HUES6 (cell line): Measurements from ENCODE around the gene MEIOSIN.
A peak's percentile ranks its signal among the peaks of the same experiment; 100 is the strongest.
"Not testable (repeated sequence)": the region's sequence is repeated elsewhere in the genome, so short reads cannot be mapped to it uniquely, and the experiment has no call there.

ENCODE experiments used
- H3K27ac ChIP-seq: 2 replicates; pipeline ENCODE4 v1.7.0; 2013; ENCODE audit warnings: low read depth, mild to moderate bottlenecking, low read length, inconsistent platforms
- H3K27me3 ChIP-seq: 2 replicates; pipeline ENCODE4 v1.6.1; 2013; ENCODE audit warnings: low read length; ENCODE audit not compliant: control insufficient read depth, insufficient read depth
- H3K36me3 ChIP-seq: 2 replicates; pipeline ENCODE4 v1.6.1; 2013; ENCODE audit warnings: low read length; ENCODE audit not compliant: control insufficient read depth, insufficient read depth
- H3K4me1 ChIP-seq: 2 replicates; pipeline ENCODE4 v1.6.1; 2013; ENCODE audit warnings: low read length; ENCODE audit not compliant: control insufficient read depth, insufficient read depth
- H3K4me3 ChIP-seq: 2 replicates; pipeline ENCODE4 v1.5.1; 2013; ENCODE audit warnings: low read depth, low read length
- H3K9ac ChIP-seq: one replicate; pipeline ENCODE4 v1.6.1; 2013; ENCODE audit warnings: mild to moderate bottlenecking, low read length
- H3K9me3 ChIP-seq: 2 replicates; pipeline ENCODE4 v1.6.1; 2013; ENCODE audit warnings: low read depth, low read length; ENCODE audit not compliant: control insufficient read depth, insufficient read depth

Gene MEIOSIN

DNA sequence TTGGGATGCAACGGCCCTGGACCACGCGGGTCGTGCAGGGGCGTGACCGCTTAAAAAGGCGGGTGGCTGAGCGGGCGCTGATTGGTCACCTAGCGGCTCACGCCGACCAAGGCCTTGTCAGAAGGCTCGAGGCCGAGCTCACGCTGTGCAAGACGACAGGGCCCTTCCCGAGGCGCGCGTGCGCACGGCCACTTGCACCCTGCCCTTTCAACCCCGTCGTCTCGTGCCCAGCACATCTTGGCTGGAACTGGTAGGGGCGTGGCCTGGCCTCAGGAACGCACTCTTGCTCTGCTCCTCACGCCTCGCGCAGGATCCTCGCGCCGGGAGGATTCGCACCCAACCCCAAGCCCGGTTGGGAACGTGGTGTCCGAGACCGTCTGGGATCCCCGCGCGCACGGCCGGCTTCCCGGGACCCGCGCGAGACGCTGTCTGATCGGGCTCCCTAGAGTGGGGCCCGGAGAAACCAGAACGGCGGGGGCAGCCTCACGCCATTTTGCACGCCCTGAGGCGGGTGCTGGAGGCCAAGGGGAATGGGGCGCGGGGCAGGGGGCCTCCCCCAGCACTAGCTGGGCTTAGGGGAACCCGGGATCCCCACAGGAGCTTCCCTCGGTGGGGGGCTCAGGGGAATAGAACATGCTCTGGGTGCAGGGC lies at the start of gene MEIOSIN:
Gene MEIOSIN (plus strand): TSS at position 280 of the 651 bp plus-strand sequence. CDS start 1,938 bp downstream, outside the sequence.
- H3K27ac ChIP-seq: no peak within 1 kb of the TSS
- H3K27me3 ChIP-seq: no peaks in the 10 kb centered on the region
- H3K36me3 ChIP-seq: no peaks in the 10 kb centered on the region
- no peak within 1 kb of the TSS for H3K4me3 ChIP-seq
- H3K4me1 ChIP-seq: peaks cover 1% of the 10 kb centered on the region; the same call in 1 of the 2 replicates
- no peaks in the 10 kb centered on the region for H3K9me3 ChIP-seq
- H3K9ac ChIP-seq: no peak within 1 kb of the TSS

DNA sequence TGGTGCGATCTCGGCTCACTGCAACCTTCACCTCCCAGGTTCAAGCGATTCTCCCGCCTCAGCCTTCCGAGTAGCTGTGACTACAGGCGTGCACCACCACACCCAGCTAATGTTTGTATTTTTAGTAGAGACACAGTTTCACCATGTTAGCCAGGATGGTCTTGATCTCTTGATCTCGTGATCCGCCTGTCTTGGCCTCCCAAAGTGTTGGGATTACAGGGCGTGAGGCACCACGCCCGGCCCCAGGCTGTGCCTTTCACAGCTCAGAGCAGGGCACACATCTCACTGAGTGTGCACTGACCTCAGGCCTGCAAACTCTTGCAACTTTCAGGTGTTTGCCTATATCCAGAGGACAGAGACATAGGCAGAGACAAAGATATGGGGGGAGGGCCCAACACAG lies 48.2 kb upstream of the MEIOSIN start:
- H3K4me1 ChIP-seq, H3K27ac ChIP-seq, H3K9me3 ChIP-seq, H3K9ac ChIP-seq, H3K4me3 ChIP-seq, H3K27me3 ChIP-seq: not testable (repeated sequence)
- H3K36me3 ChIP-seq: peaks cover 51% of the 10 kb centered on the region

- Histone ChIP-seq H3K9ac (no peak overlapping the region), H3K4me1 (no peaks in the 10 kb centered on the region), H3K4me3 (no peak overlapping the region), H3K27ac (no peak overlapping the region), H3K36me3 (peaks cover 51% of the 10 kb centered on the region), H3K9me3 (no peaks in the 10 kb centered on the region), H3K27me3 (no peaks in the 10 kb centered on the region)
Measured at GRCh38 chr19:45687599-45687998, 45.6 kb upstream of the MEIOSIN start.

- Histone ChIP-seq H3K9me3 (no peaks in the 10 kb centered on the region), H3K4me3 (peak within 1 kb of the TSS; percentile 94), H3K4me1 (peaks cover 2% of the 10 kb centered on the region; the same call in 1 of the 2 replicates), H3K27me3 (no peaks in the 10 kb centered on the region), H3K9ac (peak within 1 kb of the TSS; percentile 94), H3K27ac (peak within 1 kb of the TSS; percentile 24; the same call in 1 of the 2 replicates), H3K36me3 (peaks cover 44% of the 10 kb centered on the region)
Measured at GRCh38 chr19:45691516-45692186, 41.6 kb upstream of the MEIOSIN start, which contains the start of gene SNRPD2. TSS of gene SNRPD2 (minus strand) at chr19:45691953. CDS start at chr19:45691888, 65 bp downstream.

DNA sequence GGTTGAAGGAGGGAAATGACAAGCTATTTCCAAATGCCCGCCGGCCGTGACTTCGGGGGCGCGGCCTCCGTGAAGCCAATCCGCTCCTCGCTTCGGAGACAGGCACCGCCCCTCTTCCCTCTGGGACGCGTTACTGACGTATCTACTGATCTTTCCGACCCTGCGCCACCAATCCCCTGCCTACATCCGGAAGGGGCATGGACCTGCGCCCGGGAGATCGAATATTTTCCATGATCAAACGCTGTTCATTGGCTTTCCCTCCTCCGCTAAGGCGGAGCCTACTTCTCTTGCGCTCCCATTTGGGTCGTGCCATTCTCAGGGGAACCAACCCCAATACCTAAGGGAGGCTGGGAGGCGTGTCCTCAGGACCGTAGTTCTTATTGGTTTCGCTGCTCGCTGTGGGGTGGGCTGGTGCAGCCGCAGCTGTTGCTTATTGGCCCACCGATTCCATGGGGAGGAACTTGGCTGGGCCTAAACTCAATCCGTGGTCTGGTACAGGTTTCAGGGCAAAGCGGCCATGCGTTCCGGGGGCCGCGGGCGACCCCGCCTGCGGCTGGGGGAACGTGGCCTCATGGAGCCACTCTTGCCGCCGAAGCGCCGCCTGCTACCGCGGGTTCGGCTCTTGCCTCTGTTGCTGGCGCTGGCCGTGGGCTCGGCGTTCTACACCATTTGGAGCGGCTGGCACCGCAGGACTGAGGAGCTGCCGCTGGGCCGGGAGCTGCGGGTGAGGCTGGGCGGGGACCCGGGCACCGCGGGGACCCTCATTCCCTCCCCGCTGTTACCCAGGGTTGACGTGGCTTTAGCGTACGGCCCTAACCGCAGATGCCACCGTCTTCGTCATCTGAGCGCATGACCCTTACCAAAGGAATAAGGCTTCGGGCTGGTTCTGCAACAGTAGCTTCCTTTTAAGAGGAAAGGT lies 40.8 kb upstream of the MEIOSIN start, which contains the start of gene QPCTL:
Gene QPCTL (plus strand): TSS at position 480 of the 919 bp plus-strand sequence. CDS start 38 bp downstream, at position 518.
- peaks cover 2% of the 10 kb centered on the region; the same call in 1 of the 2 replicates for H3K4me1 ChIP-seq
- H3K27me3 ChIP-seq: no peaks in the 10 kb centered on the region
- H3K27ac ChIP-seq: peak within 1 kb of the TSS; percentile 24; the same call in 1 of the 2 replicates
- H3K9ac ChIP-seq: peak within 1 kb of the TSS; percentile 94
- peak within 1 kb of the TSS; percentile 94 for H3K4me3 ChIP-seq
- peaks cover 41% of the 10 kb centered on the region for H3K36me3 ChIP-seq
- no peaks in the 10 kb centered on the region for H3K9me3 ChIP-seq

DNA sequence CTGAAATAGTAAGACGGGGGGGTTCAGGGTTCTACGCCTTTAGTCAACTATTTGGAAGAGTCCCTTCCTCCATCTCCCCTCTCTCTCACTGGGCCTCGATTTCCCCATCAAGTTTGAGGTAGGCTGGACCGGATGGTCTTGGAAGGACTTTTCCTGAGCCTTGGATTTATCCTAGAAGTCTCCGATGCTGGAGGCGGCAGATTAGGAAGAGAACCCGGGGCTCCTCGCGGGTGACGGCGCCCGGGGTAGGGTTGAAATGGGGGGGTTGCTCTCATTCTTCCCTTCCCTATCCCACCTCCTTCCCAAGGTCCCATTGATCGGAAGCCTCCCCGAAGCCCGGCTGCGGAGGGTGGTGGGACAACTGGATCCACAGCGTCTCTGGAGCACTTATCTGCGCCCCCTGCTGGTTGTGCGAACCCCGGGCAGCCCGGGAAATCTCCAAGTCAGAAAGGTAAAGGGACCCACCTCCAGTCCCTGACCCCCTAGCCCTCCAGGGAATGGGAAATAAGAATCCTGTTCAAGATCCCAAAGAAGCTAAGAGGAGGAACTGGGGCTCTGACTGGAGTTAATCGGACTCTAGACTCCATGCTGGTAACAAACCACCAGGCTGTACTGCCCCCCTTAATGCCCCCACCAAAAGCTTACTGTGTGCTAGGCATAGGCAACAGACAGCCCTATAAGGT lies 40.0 kb upstream of the MEIOSIN start:
- Histone ChIP-seq H3K4me3 (peak overlapping the region; percentile 94), H3K9ac (peak overlapping the region; percentile 78), H3K4me1 (peaks cover 2% of the 10 kb centered on the region; the same call in 1 of the 2 replicates), H3K9me3 (no peaks in the 10 kb centered on the region), H3K36me3 (peaks cover 40% of the 10 kb centered on the region), H3K27me3 (no peaks in the 10 kb centered on the region), H3K27ac (peak overlapping the region; percentile 24; the same call in 1 of the 2 replicates)

DNA sequence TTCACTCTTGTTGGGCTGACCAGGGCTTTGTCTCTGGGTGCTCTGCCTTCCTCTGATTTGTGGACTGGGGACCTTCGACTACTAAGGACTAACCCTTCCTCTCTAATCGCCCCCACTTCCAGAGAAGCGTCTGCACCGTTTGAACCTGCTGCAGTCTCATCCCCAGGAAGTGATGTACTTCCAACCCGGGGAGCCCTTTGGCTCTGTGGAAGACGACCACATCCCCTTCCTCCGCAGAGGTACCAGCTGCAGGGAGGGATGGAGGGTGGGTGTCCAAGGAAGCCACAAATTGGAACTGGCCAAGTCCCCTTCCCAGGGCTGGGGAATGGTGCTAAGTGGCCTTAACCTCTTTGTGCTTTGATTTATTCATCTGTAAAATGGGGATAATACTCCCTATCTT lies 31.6 kb upstream of the MEIOSIN start:
- no peaks in the 10 kb centered on the region for H3K9me3 ChIP-seq
- no peak overlapping the region for H3K4me3 ChIP-seq
- H3K9ac ChIP-seq: no peak overlapping the region
- H3K27me3 ChIP-seq: no peaks in the 10 kb centered on the region
- H3K27ac ChIP-seq: no peak overlapping the region
- H3K4me1 ChIP-seq: no peaks in the 10 kb centered on the region
- peaks cover 45% of the 10 kb centered on the region for H3K36me3 ChIP-seq

DNA sequence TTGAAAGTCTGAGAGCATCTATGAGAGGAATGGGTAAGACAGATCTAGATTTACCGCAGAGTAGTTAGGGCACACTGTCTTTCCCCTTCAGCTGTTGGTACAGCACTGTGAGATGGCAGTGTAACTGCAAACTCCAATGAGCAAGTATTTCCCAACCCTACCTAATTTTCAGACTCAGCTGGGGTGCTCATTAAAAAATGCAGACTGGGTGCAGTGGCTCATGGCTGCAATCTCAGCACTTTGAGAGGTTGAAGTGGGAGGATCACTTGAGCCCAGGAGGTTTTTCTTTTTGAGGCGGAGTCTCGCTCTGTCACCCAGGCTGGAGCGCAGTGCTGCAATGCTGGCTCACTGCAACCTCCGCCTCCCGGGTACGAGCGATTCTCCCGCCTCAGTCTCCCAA lies 28.1 kb upstream of the MEIOSIN start:
- Histone ChIP-seq H3K4me3 (no peak overlapping the region), H3K4me1 (no peaks in the 10 kb centered on the region), H3K36me3 (peaks cover 29% of the 10 kb centered on the region)

DNA sequence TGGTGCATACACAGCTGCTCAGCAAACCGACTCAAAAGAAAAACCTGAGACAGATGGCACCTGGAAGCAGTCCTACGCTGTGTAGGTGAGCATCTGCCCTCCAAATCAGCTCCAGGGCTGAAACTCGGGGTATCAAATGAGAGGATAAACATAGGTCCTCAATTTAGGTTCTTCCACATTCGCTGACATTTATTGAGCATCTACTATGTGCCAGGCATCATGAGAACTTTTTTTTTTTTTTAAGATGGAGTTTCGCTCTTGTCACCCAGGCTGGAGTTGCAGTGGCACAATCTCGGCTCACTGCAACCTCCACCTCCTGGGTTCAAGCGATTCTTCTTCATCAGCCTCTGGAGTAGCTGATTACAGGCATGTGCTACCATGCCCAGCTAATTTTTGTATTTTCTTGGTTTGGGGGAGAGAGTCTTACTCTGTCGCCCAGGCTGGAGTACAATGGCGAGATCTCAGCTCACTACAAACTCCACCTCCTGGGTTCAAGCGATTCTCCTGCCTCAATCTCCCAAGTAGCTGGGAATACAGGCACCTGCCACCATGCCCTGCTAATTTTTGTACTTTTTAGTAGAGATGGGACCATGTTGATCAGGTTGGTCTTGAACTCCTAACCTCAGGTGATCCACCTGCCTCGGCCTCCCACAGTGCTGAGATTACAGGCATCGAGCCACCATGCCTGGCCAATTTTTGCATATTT lies 27.4 kb upstream of the MEIOSIN start:
- H3K27ac ChIP-seq: no peak overlapping the region
- no peaks in the 10 kb centered on the region for H3K4me1 ChIP-seq
- no peak overlapping the region for H3K9ac ChIP-seq
- no peaks in the 10 kb centered on the region for H3K9me3 ChIP-seq
- H3K36me3 ChIP-seq: peaks cover 28% of the 10 kb centered on the region
- H3K27me3 ChIP-seq: no peaks in the 10 kb centered on the region
- H3K4me3 ChIP-seq: no peak overlapping the region

More for the DNA sequence above, 28.1 kb upstream of the MEIOSIN start:
- Histone ChIP-seq H3K27me3 (no peaks in the 10 kb centered on the region), H3K9ac (no peak overlapping the region), H3K27ac (no peak overlapping the region), H3K9me3 (no peaks in the 10 kb centered on the region)
